PC-3 (cell line): ENCODE measurements around the gene CACUL1. TPM values are rescaled to one million over a fixed set of nuclear protein-coding genes. Genes with fewer than 3 reads are reported as not detected.

ENCODE experiments used
- ATAC-seq: fragments of 200-7000 bp; cut with Tn5 transposase; 2 replicates; pipeline ENCODE4 v1.9.1; 2020; ENCODE audit warnings: mild to moderate bottlenecking, moderate library complexity
- BruUV-seq: library from RNA; stranded (reverse); fragments of 400-500 nt; replicated peaks from 2 replicates; lab custom pipeline; 2021; lab: Mats Ljungman, UMichigan
- CTCF ChIA-PET: fragments of 300-600 bp; sonication (Branson Sonifier 250); formaldehyde crosslinking; loops from one replicate; lab custom pipeline; 2022; ENCODE audit warnings: antibody characterized with exemption; lab: Charles Lee
- POLR2A ChIA-PET: fragments of 300-600 bp; sonication (Branson Sonifier 250); formaldehyde crosslinking; loops from one replicate; lab custom pipeline; 2022; ENCODE audit warnings: antibody characterized with exemption; ENCODE audit not compliant: unreplicated experiment; lab: Charles Lee
- DNase-seq: peaks from one replicate; pipeline ENCODE4 v3.0.0-alpha.2; 2015
- H2AFZ ChIP-seq: fragments of 300-600 bp; sonication (generic); 2 replicates; pipeline ENCODE4 v1.6.0; 2016; ENCODE audit warnings: antibody characterized with exemption, low read length
- H3F3A ChIP-seq: fragments of 300-600 bp; sonication (generic); one replicate; pipeline ENCODE4 v1.6.0; 2017; ENCODE audit warnings: antibody characterized with exemption, low read length, control low read depth, mild to moderate bottlenecking; ENCODE audit not compliant: unreplicated experiment
- H3K27ac ChIP-seq: fragments of 300-600 bp; sonication (generic); 2 replicates; pipeline ENCODE4 v1.5.1; 2016; ENCODE audit warnings: mild to moderate bottlenecking, low read length
- H3K27me3 ChIP-seq: fragments of 300-600 bp; sonication (generic); 2 replicates; pipeline ENCODE4 v1.6.1; 2016; ENCODE audit warnings: low read length, mixed read lengths
- H3K36me3 ChIP-seq: fragments of 300-600 bp; sonication (generic); 2 replicates; pipeline ENCODE4 v1.6.1; 2016; ENCODE audit warnings: low read depth, mixed run types, low read length, mixed read lengths
- H3K4me1 ChIP-seq: fragments of 300-600 bp; sonication (generic); 2 replicates; pipeline ENCODE4 v1.5.1; 2016; ENCODE audit warnings: low read length; ENCODE audit not compliant: insufficient read depth
- H3K4me2 ChIP-seq: fragments of 300-600 bp; sonication (generic); 2 replicates; pipeline ENCODE4 v1.6.0; 2016; ENCODE audit warnings: low read length
- H3K4me3 ChIP-seq: fragments of 300-600 bp; sonication (generic); 2 replicates; pipeline ENCODE4 v1.5.1; 2016; ENCODE audit warnings: mild to moderate bottlenecking, low read length, mixed read lengths
- H3K79me2 ChIP-seq: fragments of 300-600 bp; sonication (generic); 2 replicates; pipeline ENCODE4 v1.6.1; 2017; ENCODE audit warnings: low read length, mixed read lengths
- H3K9ac ChIP-seq: fragments of 300-600 bp; sonication (generic); 2 replicates; pipeline ENCODE4 v1.6.0; 2016; ENCODE audit warnings: mild to moderate bottlenecking, low read length
- H3K9me2 ChIP-seq: fragments of 300-600 bp; sonication (generic); replicated peaks from 2 replicates; pipeline ENCODE4 v1.6.1; 2016; ENCODE audit warnings: mixed run types, low read length, mixed read lengths
- H3K9me3 ChIP-seq: fragments of 300-600 bp; sonication (generic); 2 replicates; pipeline ENCODE4 v1.6.1; 2016; ENCODE audit warnings: low read length, mixed read lengths
- H4K20me1 ChIP-seq: fragments of 300-600 bp; sonication (generic); 2 replicates; pipeline ENCODE4 v1.6.1; 2016; ENCODE audit warnings: low read length, mixed read lengths
- EZH2 ChIP-seq: fragments of 300-600 bp; sonication (generic); IDR thresholded peaks from one replicate; pipeline ENCODE4 v1.6.1; 2017; ENCODE audit warnings: antibody characterized with exemption, mild to moderate bottlenecking, low read length; ENCODE audit not compliant: unreplicated experiment
- EZH2phosphoT487 ChIP-seq: fragments of 300-600 bp; sonication (generic); IDR thresholded peaks from 2 replicates; pipeline ENCODE4 v1.6.1; 2018; ENCODE audit warnings: mild to moderate bottlenecking, antibody characterized with exemption, low read length, borderline replicate concordance
- intact Hi-C: fragments of 100-400 bp; cut with micrococcal nuclease; formaldehyde crosslinking; loops from 2 replicates; pipeline ENCODE4 v1.9.0; 2023
- total RNA-seq: library from RNA; depleted of rRNA; stranded (reverse); fragments of >200 nt; gene quantifications from 2 replicates; pipeline ENCODE4 v1.2.3, GENCODE V29; 2014
- TF ChIP-seq, protein P1 (sequence below): fragments of 300-600 bp; sonication (generic); conservative IDR thresholded peaks from 2 replicates; pipeline ENCODE4 v1.5.1; 2017; ENCODE audit warnings: antibody characterized with exemption, low read depth, mild to moderate bottlenecking, low read length

CACUL1 gene
- total RNA-seq, 1 experiment from 2014 or later, result 27.6 TPM

DNA sequence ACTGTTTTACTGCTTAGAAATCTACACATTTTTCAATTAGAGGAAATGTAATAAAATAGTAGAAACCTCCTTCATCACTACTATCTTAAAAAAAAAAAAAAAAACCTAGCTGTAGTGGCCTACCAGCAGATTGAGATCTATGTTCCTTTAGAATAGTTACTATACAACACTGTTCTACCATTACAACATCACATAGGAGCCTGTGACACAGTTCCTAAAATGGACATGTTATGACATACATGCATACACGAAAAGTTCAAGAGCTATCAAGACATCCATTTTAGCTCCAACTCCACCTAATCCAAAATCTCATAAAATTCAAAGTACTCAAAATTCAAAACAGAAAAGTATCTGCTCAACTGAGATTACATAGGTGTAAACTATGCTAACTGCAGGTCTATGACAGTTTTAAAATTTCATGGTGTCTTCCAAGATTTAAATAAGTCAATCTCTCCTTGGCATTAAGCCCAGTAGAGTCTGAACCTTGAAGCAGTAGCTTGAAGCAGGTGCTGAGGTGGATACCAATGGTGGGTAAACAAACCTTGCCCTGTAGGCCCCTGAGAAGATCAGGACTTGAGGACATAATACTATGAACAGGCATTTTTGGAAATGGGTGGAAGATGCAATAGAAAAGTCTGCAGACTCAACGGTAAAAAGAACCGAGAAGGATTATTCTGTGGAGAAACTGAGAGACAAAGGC, 17.0 kb downstream of the CACUL1 start:
- CTCF ChIA-PET, result no interaction called here
- no peaks in the 10 kb centered on the region for H3K27me3 ChIP-seq
- no peak overlapping the region for H3K9ac ChIP-seq
- H3K79me2 ChIP-seq, result peaks cover 93% of the 10 kb centered on the region
- DNase-seq (no peak), ATAC-seq (no peak)
- H3K36me3 ChIP-seq, result no peaks in the 10 kb centered on the region
- no peaks in the 10 kb centered on the region for H3K9me2 ChIP-seq
- BruUV-seq, result no TSS peak
- POLR2A ChIA-PET, result interaction anchor here (0.6 kb wide), 1 partner anchor 1156 kb away, joined by 5 read pairs; no protein-coding TSS in a partner anchor
- no peaks in the 10 kb centered on the region for H3F3A ChIP-seq
- H3K4me1 ChIP-seq, result peaks cover 13% of the 10 kb centered on the region
- no peaks in the 10 kb centered on the region for H3K9me3 ChIP-seq
- TF ChIP-seq EZH2phosphoT487 (no peak), EZH2 (no peak)
- TF ChIP-seq, protein P1, sequence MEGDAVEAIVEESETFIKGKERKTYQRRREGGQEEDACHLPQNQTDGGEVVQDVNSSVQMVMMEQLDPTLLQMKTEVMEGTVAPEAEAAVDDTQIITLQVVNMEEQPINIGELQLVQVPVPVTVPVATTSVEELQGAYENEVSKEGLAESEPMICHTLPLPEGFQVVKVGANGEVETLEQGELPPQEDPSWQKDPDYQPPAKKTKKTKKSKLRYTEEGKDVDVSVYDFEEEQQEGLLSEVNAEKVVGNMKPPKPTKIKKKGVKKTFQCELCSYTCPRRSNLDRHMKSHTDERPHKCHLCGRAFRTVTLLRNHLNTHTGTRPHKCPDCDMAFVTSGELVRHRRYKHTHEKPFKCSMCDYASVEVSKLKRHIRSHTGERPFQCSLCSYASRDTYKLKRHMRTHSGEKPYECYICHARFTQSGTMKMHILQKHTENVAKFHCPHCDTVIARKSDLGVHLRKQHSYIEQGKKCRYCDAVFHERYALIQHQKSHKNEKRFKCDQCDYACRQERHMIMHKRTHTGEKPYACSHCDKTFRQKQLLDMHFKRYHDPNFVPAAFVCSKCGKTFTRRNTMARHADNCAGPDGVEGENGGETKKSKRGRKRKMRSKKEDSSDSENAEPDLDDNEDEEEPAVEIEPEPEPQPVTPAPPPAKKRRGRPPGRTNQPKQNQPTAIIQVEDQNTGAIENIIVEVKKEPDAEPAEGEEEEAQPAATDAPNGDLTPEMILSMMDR, result no peak
- intact Hi-C loops, result no loop called here
- no peak overlapping the region for H2AFZ ChIP-seq
- no peak overlapping the region for H3K4me3 ChIP-seq
- no peak overlapping the region for H3K27ac ChIP-seq
- peaks cover 26% of the 10 kb centered on the region; the same call in 1 of the 2 replicates for H4K20me1 ChIP-seq
- H3K4me2 ChIP-seq, result no peak overlapping the region

DNA sequence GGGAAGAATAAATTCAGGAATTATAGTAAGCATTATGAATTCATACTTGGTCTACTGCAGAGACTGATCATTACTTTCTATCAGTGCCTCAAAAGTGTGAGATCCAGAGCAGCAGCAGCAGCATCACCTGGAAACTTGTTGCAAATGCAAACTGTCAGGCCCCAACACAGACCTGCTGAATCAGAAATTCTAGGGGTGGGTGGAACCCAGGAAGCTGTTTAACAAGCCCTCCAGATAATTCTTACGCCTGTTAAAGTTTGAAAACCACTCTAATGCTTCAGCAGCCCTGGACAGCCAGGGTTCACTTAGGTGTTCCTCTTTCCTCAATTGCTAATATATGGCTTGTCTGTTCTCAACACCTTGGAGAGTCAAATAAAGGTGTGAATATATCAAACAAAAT, 19.5 kb downstream of the CACUL1 start:
- Histone ChIP-seq H3K36me3 (no peaks in the 10 kb centered on the region), H3K9ac (no peak overlapping the region), H3K27me3 (no peaks in the 10 kb centered on the region), H3K79me2 (peaks cover 95% of the 10 kb centered on the region), H3K27ac (no peak overlapping the region), H3K4me3 (no peak overlapping the region), H3K9me3 (no peaks in the 10 kb centered on the region), H3K4me1 (peaks cover 13% of the 10 kb centered on the region), H3K4me2 (no peak overlapping the region), H3F3A (no peaks in the 10 kb centered on the region), H2AFZ (no peak overlapping the region), H3K9me2 (no peaks in the 10 kb centered on the region), H4K20me1 (peaks cover 33% of the 10 kb centered on the region)
- intact Hi-C loops, result no loop called here
- TF ChIP-seq EZH2phosphoT487 (no peak), EZH2 (no peak)
- TF ChIP-seq, protein P1, result no peak
- CTCF ChIA-PET, result no interaction called here
- no TSS peak for BruUV-seq
- DNase-seq (no peak), ATAC-seq (no peak)
- POLR2A ChIA-PET, result no interaction called here

DNA sequence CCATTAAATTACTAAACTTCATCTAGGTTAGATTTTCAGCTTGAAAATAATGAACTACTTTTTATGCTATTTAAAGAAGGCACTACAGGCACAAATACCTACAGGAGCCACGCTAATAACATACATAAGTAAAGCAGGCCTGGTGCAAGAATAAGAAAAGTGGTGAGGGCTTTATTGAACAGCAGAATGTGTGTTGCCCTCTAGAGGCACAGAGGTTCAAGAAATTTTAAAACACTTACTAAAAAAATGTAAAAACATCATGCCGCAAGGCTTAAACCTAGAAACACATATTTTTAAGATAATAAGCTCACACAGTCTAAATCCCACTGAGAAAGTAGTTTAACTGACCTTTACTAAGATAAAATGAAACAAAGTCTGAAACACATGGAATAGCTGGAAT, 20.3 kb downstream of the CACUL1 start:
- no TSS peak for BruUV-seq
- Histone ChIP-seq H3K4me2 (no peak overlapping the region), H3F3A (no peaks in the 10 kb centered on the region), H3K36me3 (no peaks in the 10 kb centered on the region; the same call in 1 of the 2 replicates), H2AFZ (no peak overlapping the region), H3K9me3 (no peaks in the 10 kb centered on the region), H3K79me2 (peaks cover 95% of the 10 kb centered on the region), H3K27me3 (no peaks in the 10 kb centered on the region), H3K4me1 (peaks cover 13% of the 10 kb centered on the region), H3K27ac (no peak overlapping the region), H3K4me3 (no peak overlapping the region), H3K9ac (no peak overlapping the region), H3K9me2 (no peaks in the 10 kb centered on the region), H4K20me1 (peaks cover 36% of the 10 kb centered on the region)
- intact Hi-C loops, result no loop called here
- ATAC-seq (no peak), DNase-seq (no peak)
- ChIA-PET CTCF (interaction anchor here (0.5 kb wide), 1 partner anchor 33 kb away, joined by 3 read pairs; no protein-coding TSS in a partner anchor), POLR2A (no interaction called here)
- no peak for TF ChIP-seq EZH2phosphoT487
- TF ChIP-seq, protein P1, result peak; percentile 42
